Iris pigment epithelial cell (primary cell): ENCODE data around the gene MCL1.

Source experiments
- DNase-seq: peaks from one replicate; pipeline ENCODE4 v3.0.0-alpha.2; 2011; ENCODE audit warnings: low read depth

Gene MCL1

GRCh38 chr1:150557065-150557600 lies 22.3 kb downstream of the MCL1 start:
- no peak for DNase-seq

GRCh38 chr1:150555971-150556865 lies 23.2 kb downstream of the MCL1 start:
- DNase-seq = no peak

GRCh38 chr1:150555198-150555970 lies 24.0 kb downstream of the MCL1 start:
- DNase-seq = no peak

- DNase-seq = no peak
These were observed 25.3 kb downstream of the MCL1 start for GRCh38 chr1:150554086-150554452.

- DNase-seq = no peak
These were observed 25.9 kb downstream of the MCL1 start for GRCh38 chr1:150553392-150554085.

GRCh38 chr1:150552911-150553289 lies 26.5 kb downstream of the MCL1 start:
- no peak for DNase-seq

GRCh38 chr1:150552128-150552910 lies 27.1 kb downstream of the MCL1 start:
- DNase-seq = peak; percentile 97

GRCh38 chr1:150551784-150552127 lies 27.7 kb downstream of the MCL1 start:
- no peak for DNase-seq

- no peak for DNase-seq
These were observed 28.2 kb downstream of the MCL1 start for GRCh38 chr1:150551051-150551783.

- no peak for DNase-seq
These were observed 29.0 kb downstream of the MCL1 start for GRCh38 chr1:150550222-150551050.

GRCh38 chr1:150549496-150550221 lies 29.8 kb downstream of the MCL1 start:
- DNase-seq = no peak

GRCh38 chr1:150548632-150549495 lies 30.5 kb downstream of the MCL1 start, which contains the start of gene ADAMTSL4:
ADAMTSL4 (plus strand) TSS chr1:150549408; CDS start chr1:150552289, 2,881 bp downstream.
- peak; percentile 83 for DNase-seq

GRCh38 chr1:150548324-150548631 lies 31.1 kb downstream of the MCL1 start:
- DNase-seq = no peak

GRCh38 chr1:150546294-150546937 lies 33.0 kb downstream of the MCL1 start:
- no peak for DNase-seq

GRCh38 chr1:150545486-150546032 lies 33.9 kb downstream of the MCL1 start:
- no peak for DNase-seq

- DNase-seq = no peak
These were observed 35.2 kb downstream of the MCL1 start for GRCh38 chr1:150544204-150544603.

- no peak for DNase-seq
These were observed 35.8 kb downstream of the MCL1 start for GRCh38 chr1:150543500-150544143.
